NK-92 (cell line): ENCODE results near the gene HSD3B2.
"Not testable (repeated sequence)": the region's sequence is repeated elsewhere in the genome, so short reads cannot be mapped to it uniquely, and the experiment has no call there.

Experiments
- DNase-seq: peaks from one replicate; lab custom pipeline; 2025; ENCODE audit not compliant: unreplicated experiment; lab: John Stamatoyannopoulos, UW

Gene HSD3B2

GRCh38 chr1:119414950-119415349 is at the start of gene HSD3B2:
Gene HSD3B2 (plus strand): TSS chr1:119415150. CDS start chr1:119415420, 270 bp downstream.
- DNase-seq = no peak

- no peak for DNase-seq
Measured at GRCh38 chr1:119366424-119366823, 48.5 kb upstream of the HSD3B2 start.

- DNase-seq = no peak
Measured at GRCh38 chr1:119367432-119368124, 47.4 kb upstream of the HSD3B2 start.

DNA sequence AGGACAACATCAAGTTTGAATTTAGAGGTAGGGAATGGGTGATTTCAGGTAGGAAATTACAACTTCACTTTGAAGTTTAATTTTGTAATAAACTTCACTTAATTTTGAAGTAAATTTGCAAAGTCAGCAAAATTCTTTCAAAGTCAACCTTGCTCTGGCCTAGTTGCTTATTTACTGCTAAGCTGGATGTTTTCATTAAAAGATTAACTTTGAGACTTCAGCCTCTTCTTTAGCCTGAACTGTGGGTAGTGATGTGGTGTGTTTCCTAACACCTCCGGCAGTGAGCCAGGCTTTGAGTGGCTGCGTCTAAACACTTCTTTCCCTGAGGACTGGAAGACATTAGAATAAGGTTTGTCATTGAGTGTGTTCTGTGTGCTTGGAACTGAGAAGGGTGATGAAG is 46.4 kb upstream of the HSD3B2 start, which contains the start of gene HAO2:
TSS of gene HAO2 (plus strand) at position 232 of the 400 bp plus-strand sequence. CDS start 12,301 bp downstream, outside the sequence.
- DNase-seq = no peak

GRCh38 chr1:119370748-119371147 is 44.2 kb upstream of the HSD3B2 start:
- no peak for DNase-seq

GRCh38 chr1:119371815-119372214 is 43.1 kb upstream of the HSD3B2 start:
- DNase-seq = no peak

DNA sequence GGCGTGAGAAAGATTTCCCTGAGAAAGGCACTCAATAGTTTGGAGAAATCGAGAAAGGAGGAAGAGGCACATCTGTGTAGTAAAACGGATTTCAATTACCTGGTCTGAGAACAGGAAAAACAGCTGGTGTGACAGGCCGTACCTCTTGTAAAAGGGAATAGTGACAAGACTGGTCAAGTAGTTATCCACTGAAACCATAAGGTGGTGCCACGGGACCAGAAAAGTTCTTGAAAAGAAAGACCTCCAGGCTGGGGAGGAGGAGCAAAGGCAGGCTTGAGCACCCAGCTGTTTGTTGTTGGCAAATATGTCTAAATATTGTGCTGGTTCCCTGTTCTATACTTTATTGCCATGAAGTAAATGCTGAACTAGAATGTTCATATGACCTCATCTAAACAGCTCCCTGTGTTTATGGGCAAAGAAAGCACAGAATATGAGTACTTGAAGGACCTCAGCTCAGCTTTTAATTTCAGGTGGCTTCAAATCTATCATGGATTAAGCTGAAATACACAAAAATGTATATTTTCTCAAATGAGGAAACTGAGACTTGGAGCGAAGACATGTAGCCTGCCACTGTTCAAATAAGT is 42.4 kb upstream of the HSD3B2 start:
- no peak for DNase-seq

GRCh38 chr1:119373465-119373864 is 41.5 kb upstream of the HSD3B2 start:
- DNase-seq = no peak

DNA sequence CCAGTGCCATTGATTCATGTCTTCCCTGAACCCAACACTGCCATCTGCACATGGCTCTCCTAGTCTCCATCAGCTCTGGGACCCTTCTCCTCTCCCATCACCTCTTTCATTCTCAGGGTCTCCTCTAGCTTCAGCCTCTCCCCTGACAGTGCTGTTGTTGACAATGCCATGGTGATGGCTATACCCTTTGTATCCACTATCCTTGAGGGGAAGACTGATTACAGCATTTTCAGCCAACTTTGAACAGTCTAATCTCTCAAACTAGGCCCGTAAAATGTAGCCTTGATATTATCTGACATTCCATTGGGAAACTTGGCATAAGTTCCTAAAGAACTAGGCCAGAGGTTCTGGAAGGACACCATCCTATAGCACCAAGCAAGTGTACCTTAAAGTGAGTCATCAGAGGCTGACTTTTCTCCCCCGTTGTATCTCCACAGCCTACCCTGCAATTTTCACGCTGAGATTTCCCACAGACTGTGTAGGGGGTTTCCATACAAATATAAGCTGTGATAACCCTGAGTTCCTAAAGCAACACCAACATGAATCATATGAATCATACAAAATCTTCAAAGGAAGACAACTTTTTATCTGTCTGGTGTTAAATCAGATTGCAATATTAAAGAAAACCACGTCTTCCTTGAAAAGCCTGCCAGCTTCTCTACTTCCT is 40.6 kb upstream of the HSD3B2 start:
- no peak for DNase-seq

GRCh38 chr1:119375366-119375765 is 39.6 kb upstream of the HSD3B2 start:
- no peak for DNase-seq

DNA sequence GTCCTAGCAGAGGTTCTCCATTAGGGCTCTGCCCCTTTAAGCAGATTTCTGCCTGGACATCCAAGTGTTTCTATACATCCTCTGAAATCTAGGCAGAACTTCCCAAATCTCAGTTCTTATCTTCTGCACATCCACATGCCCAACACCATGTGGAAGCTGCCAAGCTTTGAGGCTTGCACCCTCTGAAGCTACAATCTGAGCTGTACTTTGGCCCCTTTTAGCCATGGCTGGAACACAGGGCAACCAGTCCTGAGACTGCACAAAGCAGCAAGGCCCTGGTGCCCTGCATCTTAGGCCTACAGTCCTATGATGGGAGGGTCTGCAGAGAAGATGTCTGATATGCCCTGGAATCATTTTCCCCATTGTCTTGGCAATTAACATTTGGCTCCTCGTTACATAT is 38.4 kb upstream of the HSD3B2 start:
- DNase-seq = no peak

- DNase-seq = not testable (repeated sequence)
Measured at GRCh38 chr1:119377594-119377993, 37.4 kb upstream of the HSD3B2 start.

DNA sequence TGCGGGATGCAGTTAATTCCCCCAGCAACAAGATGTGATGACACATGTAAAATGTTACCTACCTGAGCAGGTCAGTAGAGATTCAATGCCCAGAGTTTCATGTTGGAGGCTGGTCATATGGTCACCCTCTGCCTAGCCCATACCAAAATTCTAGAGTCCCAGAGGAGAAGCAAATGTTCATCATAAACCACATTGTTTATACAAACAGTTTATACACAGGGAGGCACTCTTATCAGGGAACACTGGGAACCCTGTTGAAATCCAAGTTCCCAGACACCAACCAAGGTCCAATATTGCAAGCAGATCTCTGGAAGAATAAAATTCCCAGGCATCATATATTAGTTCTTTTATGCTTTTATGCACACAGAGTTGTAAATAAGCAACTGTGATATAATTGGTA is 35.8 kb upstream of the HSD3B2 start:
- no peak for DNase-seq

GRCh38 chr1:119380304-119380703 is 34.6 kb upstream of the HSD3B2 start:
- no peak for DNase-seq

DNA sequence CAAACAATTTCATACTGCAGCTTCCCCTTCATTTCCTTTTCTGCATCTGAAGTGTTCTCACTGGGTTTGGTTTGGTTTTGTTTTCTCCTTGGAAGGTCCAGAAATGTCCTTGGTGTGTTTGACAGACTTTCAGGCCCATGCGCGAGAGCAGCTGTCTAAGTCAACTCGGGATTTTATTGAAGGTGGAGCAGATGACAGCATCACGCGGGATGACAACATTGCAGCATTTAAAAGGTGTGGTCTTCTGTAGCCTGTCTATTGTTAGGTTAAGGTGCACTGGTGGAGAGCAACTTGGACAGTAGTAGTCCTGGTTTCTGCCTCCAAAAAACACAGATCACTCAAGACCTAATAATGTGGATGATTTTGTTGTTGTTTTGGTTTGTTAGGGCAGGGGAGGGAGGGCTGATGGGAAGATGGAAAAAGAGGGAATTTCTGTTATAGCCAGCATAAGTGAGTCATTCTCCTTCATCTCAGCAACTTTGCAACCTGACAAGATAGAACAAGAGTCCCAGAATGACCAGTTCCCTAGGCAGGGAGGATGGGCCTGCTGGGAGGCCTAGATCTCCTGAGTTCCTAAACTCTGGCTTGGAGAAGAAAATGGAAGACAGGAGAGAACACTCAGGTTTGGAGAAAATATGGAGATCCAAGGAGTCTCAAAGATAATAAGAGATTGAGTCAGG is 33.8 kb upstream of the HSD3B2 start:
- no peak for DNase-seq

GRCh38 chr1:119384591-119384990 is 30.4 kb upstream of the HSD3B2 start:
- no peak for DNase-seq

DNA sequence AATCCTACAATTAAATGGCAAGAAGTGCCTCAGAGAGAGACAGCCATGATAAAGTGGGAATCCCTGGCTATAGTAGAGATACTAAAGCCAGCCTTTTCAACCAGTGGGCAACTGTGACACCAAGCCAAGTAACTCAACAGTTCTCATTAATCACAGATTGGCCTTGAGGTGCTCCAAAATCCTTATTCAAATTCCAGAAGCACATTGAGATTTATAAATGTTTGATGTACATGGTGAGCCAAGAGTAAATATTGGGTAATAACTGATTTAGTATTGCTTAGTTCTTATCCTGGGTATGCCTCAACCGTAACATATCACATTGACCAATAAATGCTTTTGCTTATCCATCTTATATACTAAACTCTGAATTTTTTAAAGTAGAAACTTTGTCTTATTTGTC is 29.3 kb upstream of the HSD3B2 start:
- no peak for DNase-seq

- no peak for DNase-seq
Measured at GRCh38 chr1:119387858-119388257, 27.1 kb upstream of the HSD3B2 start.

DNA sequence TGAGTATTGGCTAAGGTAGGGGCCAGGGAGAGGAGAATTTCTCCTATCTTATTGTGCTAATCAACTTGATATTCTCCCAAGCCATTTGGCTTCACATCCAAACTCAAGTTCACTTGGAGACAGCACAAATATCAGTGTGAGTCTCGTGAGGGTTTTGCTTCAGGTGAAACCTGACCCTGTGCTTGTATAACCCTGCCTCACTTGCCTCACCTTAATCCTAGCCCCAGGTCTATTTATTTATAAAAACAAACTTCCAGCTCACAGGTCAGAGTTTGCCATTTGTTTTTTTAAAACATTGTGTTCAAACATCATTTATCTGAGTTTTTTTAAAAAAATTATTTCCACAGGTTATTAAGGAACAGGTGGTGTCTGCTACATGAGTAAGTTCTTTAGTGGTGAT is 26.5 kb upstream of the HSD3B2 start:
- no peak for DNase-seq

GRCh38 chr1:119390526-119390925 is 24.4 kb upstream of the HSD3B2 start:
- DNase-seq = no peak

DNA sequence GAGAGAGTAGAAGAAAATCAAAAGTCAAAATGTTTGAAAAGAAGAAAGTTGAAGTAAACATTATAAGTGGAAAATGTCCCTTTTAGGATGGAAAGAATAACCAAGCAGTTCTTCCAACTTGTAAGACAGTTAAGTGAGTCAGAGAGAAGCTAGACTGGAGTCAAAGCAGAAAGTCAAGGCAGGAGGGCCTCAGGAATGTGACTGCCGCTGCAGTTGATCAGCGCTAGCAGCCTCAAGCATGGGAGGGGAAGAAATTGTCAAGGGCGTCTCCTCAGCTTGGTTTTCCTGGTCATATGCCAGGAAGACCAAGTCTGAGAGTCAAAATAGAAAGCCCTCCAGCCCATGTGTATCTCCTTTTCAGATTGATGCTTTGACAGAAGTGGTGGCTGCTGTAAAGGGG is 23.2 kb upstream of the HSD3B2 start:
- no peak for DNase-seq

- no peak for DNase-seq
Measured at GRCh38 chr1:119394085-119394484, 20.9 kb upstream of the HSD3B2 start.
